Osteocyte (in vitro differentiated cells): ENCODE measurements around the gene TLX1. TPM values are rescaled to one million over a fixed set of nuclear protein-coding genes. Genes with fewer than 3 reads are reported as not detected.

Experiments used
- DNase-seq: peaks from one replicate; pipeline ENCODE4 v3.0.0; 2021; ENCODE audit warnings: mixed read lengths; ENCODE audit not compliant: unreplicated experiment; ENCODE audit errors: extremely low spot score
- H3K27ac Mint-ChIP-seq: one replicate; pipeline ENCODE4 v1.8.0; 2021; ENCODE audit warnings: mild to moderate bottlenecking, mixed read lengths; ENCODE audit not compliant: unreplicated experiment
- H3K27me3 Mint-ChIP-seq: one replicate; pipeline ENCODE4 v1.8.0; 2021; ENCODE audit warnings: mixed read lengths; ENCODE audit not compliant: unreplicated experiment
- H3K36me3 Mint-ChIP-seq: one replicate; pipeline ENCODE4 v1.8.0; 2021; ENCODE audit warnings: mixed read lengths; ENCODE audit not compliant: unreplicated experiment
- H3K4me1 Mint-ChIP-seq: one replicate; pipeline ENCODE4 v1.8.0; 2021; ENCODE audit warnings: mixed read lengths; ENCODE audit not compliant: unreplicated experiment
- H3K4me3 Mint-ChIP-seq: one replicate; pipeline ENCODE4 v1.8.0; 2021; ENCODE audit warnings: mild to moderate bottlenecking, moderate library complexity, mixed read lengths; ENCODE audit not compliant: unreplicated experiment
- H3K9me3 Mint-ChIP-seq: one replicate; pipeline ENCODE4 v1.8.0; 2021; ENCODE audit warnings: mixed read lengths; ENCODE audit not compliant: unreplicated experiment
- total RNA-seq: library from RNA; stranded (reverse); gene quantifications from 2 replicates; pipeline ENCODE4 v1.2.1, GENCODE V29; 2021
- TF ChIP-seq, protein P1 (sequence below): fragments of 200-600 bp; sonication (generic); IDR thresholded peaks from 2 replicates; pipeline ENCODE4 v1.5.0; 2021; ENCODE audit warnings: antibody characterized with exemption, mild to moderate bottlenecking, moderate library complexity

The TLX1 gene
- total RNA-seq, 1 donor from 2014 or later: not detected

GRCh38 chr10:101090597-101090996 lies 40.5 kb upstream of the TLX1 start:
- TF ChIP-seq, protein P1, sequence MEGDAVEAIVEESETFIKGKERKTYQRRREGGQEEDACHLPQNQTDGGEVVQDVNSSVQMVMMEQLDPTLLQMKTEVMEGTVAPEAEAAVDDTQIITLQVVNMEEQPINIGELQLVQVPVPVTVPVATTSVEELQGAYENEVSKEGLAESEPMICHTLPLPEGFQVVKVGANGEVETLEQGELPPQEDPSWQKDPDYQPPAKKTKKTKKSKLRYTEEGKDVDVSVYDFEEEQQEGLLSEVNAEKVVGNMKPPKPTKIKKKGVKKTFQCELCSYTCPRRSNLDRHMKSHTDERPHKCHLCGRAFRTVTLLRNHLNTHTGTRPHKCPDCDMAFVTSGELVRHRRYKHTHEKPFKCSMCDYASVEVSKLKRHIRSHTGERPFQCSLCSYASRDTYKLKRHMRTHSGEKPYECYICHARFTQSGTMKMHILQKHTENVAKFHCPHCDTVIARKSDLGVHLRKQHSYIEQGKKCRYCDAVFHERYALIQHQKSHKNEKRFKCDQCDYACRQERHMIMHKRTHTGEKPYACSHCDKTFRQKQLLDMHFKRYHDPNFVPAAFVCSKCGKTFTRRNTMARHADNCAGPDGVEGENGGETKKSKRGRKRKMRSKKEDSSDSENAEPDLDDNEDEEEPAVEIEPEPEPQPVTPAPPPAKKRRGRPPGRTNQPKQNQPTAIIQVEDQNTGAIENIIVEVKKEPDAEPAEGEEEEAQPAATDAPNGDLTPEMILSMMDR: no peak
- Mint-ChIP-seq H3K4me1 (peaks cover 12% of the 10 kb centered on the region), H3K27ac (no peak overlapping the region), H3K36me3 (no peaks in the 10 kb centered on the region), H3K4me3 (no peak overlapping the region), H3K27me3 (peaks cover 2% of the 10 kb centered on the region), H3K9me3 (no peaks in the 10 kb centered on the region)
- no peak for DNase-seq

DNA sequence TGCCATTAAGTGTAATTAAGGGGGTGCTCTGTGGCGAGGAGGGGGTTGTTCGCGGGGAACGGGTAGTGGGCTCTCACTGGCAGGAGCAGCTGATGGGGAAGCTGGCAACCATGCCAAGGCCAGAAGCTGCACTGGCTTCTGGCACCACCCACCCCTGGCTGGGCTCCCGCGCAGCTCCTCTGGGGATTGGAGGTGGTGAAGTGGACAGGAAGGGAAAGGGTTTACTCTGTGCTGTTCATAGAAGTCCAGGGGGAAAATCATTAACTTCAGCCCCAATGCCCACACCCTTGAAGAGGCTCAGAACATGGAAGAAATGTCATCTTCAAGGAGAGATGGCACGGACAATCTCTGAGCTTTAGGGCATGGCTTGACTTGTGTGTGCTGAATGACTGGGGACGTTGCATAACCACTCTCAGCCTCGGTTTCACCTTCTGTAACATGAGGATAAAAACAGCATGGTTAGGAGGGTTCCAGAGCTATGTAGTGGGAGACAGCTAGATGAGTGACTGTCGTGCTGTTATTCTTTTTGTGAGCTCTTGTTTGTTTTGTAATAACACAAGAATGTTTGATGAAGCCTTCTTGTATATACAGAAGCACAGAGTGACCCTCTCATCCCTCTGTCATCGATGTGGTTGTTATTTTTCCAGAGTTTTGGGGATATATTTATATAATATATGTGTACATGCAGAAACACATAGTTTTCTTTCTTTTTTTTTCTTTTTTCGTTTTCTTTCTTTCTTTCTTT lies 39.4 kb upstream of the TLX1 start:
- Mint-ChIP-seq H3K4me3 (no peak overlapping the region), H3K36me3 (no peaks in the 10 kb centered on the region), H3K4me1 (peaks cover 12% of the 10 kb centered on the region), H3K27ac (no peak overlapping the region), H3K27me3 (peaks cover 2% of the 10 kb centered on the region), H3K9me3 (no peaks in the 10 kb centered on the region)
- DNase-seq: no peak
- TF ChIP-seq, protein P1: no peak

DNA sequence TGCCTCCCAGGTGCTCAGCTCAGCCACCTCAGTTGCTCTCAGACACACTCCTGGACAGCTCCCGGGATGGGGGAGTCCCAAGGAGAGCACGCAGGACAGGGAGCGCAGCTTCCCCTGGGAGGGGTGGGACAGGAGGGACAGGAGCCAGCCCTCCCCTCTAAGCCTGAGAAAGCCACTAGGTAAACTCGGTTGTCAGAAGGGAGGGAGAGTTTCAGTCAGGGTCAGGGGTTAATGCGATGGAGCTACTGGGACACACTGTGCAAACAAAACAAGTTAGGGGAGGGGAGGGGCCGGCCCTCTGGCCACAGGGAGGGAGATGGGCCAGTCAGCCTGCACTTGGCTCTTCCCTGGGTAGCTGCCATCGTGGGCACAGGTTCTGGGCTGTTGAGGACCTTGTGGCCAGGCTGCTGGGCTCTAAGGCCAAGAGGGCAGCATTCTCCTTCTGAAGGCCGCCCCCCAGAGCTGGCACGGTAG lies 38.2 kb upstream of the TLX1 start:
- H3K27me3 Mint-ChIP-seq: peaks cover 10% of the 10 kb centered on the region
- DNase-seq: no peak
- TF ChIP-seq, protein P1: no peak

GRCh38 chr10:101094121-101094879 lies 36.8 kb upstream of the TLX1 start:
- Mint-ChIP-seq H3K27me3 (peaks cover 14% of the 10 kb centered on the region), H3K9me3 (no peaks in the 10 kb centered on the region), H3K27ac (no peak overlapping the region), H3K4me3 (no peak overlapping the region), H3K36me3 (no peaks in the 10 kb centered on the region), H3K4me1 (peaks cover 12% of the 10 kb centered on the region)
- no peak for DNase-seq
- TF ChIP-seq, protein P1: no peak

More for the DNA sequence above, 38.2 kb upstream of the TLX1 start:
- H3K36me3 Mint-ChIP-seq: no peaks in the 10 kb centered on the region
- H3K4me3 Mint-ChIP-seq: no peak overlapping the region
- H3K4me1 Mint-ChIP-seq: peaks cover 12% of the 10 kb centered on the region
- H3K27ac Mint-ChIP-seq: no peak overlapping the region
- H3K9me3 Mint-ChIP-seq: no peaks in the 10 kb centered on the region

DNA sequence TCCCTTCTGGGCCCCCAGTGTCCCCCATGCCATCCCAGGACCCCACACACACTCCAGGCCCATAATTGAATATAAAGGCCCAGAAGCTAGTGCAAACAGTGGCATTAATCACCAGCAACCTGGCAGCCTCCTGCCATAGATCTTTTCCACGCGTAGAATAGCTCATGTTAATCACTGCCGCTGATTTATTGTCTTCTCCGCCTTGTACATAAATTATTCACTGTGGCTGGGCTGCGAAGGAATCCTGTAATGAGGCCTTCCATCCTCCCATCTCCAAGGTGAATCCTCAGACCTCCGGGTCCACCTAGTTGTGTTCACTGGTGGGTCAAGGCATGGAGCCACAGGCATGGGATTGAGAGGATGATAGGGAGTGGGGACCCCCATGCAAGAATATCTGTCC lies 36.1 kb upstream of the TLX1 start:
- Mint-ChIP-seq H3K9me3 (no peaks in the 10 kb centered on the region), H3K4me3 (no peak overlapping the region), H3K4me1 (peaks cover 12% of the 10 kb centered on the region), H3K36me3 (no peaks in the 10 kb centered on the region), H3K27me3 (peaks cover 21% of the 10 kb centered on the region), H3K27ac (no peak overlapping the region)
- TF ChIP-seq, protein P1: no peak
- no peak for DNase-seq
